Mucosa of descending colon (tissue), 3 donors: ENCODE data around the gene EGFLAM. TPM values are rescaled to one million over a fixed set of nuclear protein-coding genes. Genes with fewer than 3 reads are reported as not detected.

ENCODE experiments used
- ATAC-seq: fragments of 200-7000 bp; cut with Tn5 transposase; one replicate; pipeline ENCODE4 v1.9.1; 2020; ENCODE audit warnings: mild to moderate bottlenecking, moderate library complexity
- DNase-seq, 3 donors: peaks; one replicate each; pipeline ENCODE4 v3.0.0-alpha.2; 2020
- H3K36me3 ChIP-seq: fragments of 200-600 bp; one replicate; pipeline ENCODE4 v1.8.0; 2021; ENCODE audit warnings: low read depth, mild to moderate bottlenecking
- H3K4me1 ChIP-seq: fragments of 200-600 bp; one replicate; pipeline ENCODE4 v1.8.0; 2021; ENCODE audit warnings: low read depth, mild to moderate bottlenecking
- H3K4me3 ChIP-seq: fragments of 200-600 bp; one replicate; pipeline ENCODE4 v1.8.0; 2021; ENCODE audit warnings: mild to moderate bottlenecking
- H3K9me3 ChIP-seq: fragments of 200-600 bp; one replicate; pipeline ENCODE4 v1.8.0; 2021; ENCODE audit warnings: mild to moderate bottlenecking
- intact Hi-C, 2 donors: fragments of 100-400 bp; cut with DNase I in 1 of 2; cut with micrococcal nuclease in 1 of 2; formaldehyde crosslinking; loops; one replicate each; pipeline versions ENCODE4 v1.11.0 to v1.11.1; 2022; cut with DNase I, micrococcal nuclease
- total RNA-seq, 3 donors: library from RNA; stranded (reverse); fragmentation: NEBNext Ultra II Directional in 2 of 3; extraction: Animal tissue kit (Norgen Biotek cat#: 25700) in 2 of 3; gene quantifications; one replicate each; pipeline versions ENCODE4 v1.2.1 to v1.2.4, GENCODE V29; 2021 to 2023
- TF ChIP-seq, protein P1 (sequence below): fragments of 200-600 bp; IDR thresholded peaks from one replicate; pipeline ENCODE4 v1.8.0; 2022; ENCODE audit warnings: antibody characterized with exemption, mild to moderate bottlenecking
- donor health status: DM: no; HTN: no; CAD: no; lungs with moderate emphysema.
- donor health status: DM: no; HTN: no; CAD: no.
- donor health status: DM: no; HTN: yes; CAD: no.

EGFLAM gene
- total RNA-seq, 3 donors from 2014 or later, result 0.46 to 2.1 (median 0.84) TPM

DNA sequence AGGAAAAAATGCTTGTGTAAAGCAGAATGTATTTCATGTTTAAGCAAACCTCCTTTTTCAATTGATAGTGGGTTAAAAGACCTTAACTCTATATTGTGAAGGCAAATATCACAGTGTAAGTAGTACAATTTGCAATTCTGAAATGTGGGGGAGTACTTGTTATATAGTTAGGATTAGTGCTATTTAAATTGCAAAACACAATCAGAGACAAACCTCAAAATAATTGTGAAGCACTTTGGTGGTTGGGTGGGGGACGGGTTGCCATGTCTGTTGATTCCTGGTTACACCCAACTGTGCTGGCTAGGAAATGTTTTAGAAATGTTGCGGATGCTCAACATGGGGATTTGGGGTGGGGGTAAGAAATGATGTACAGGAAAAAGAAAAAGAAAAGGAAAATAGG is 37.4 kb downstream of the EGFLAM start:
- TF ChIP-seq, protein P1, sequence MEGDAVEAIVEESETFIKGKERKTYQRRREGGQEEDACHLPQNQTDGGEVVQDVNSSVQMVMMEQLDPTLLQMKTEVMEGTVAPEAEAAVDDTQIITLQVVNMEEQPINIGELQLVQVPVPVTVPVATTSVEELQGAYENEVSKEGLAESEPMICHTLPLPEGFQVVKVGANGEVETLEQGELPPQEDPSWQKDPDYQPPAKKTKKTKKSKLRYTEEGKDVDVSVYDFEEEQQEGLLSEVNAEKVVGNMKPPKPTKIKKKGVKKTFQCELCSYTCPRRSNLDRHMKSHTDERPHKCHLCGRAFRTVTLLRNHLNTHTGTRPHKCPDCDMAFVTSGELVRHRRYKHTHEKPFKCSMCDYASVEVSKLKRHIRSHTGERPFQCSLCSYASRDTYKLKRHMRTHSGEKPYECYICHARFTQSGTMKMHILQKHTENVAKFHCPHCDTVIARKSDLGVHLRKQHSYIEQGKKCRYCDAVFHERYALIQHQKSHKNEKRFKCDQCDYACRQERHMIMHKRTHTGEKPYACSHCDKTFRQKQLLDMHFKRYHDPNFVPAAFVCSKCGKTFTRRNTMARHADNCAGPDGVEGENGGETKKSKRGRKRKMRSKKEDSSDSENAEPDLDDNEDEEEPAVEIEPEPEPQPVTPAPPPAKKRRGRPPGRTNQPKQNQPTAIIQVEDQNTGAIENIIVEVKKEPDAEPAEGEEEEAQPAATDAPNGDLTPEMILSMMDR, result no peak
- Histone ChIP-seq H3K4me3 (no peak overlapping the region), H3K4me1 (no peaks in the 10 kb centered on the region), H3K9me3 (no peaks in the 10 kb centered on the region), H3K36me3 (no peaks in the 10 kb centered on the region)
- no peak for DNase-seq
- no peak for ATAC-seq
- intact Hi-C loops, result no loop called here

DNA sequence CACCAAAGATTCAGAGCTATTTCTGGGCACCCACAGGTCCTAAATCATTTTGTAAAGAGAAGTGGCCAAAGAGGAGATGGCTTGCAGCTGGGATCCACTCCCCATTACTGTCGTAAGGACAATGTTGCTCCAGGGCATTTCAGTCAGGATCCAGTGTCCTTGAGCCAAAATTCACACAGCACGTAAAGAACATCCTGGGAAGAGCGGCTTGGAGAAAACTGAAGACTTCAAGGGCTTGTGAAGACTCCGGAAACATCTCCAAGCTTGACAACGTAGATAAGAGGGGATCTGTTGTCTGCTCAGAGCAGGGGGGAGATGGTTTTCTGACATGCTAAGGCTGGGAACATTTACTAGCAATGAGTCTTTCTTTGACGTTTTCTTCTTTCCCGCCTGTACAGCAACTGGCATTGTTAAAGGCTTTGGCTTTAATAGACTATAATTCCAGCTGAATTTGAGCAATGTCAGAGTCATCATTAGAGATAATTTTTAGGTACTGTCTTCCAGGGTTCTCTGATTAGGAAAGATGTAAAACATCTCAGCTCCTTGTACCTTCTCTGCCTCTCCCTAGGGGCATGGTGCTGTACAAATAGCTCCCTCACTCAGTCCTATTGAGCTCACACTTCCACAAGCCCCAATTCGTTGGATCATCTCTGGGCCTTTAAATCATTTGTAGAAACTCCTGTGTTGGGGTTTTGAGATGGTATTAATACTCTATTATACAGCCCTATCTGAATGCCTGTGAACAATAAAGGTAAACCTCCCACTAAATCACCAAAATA is 39.7 kb downstream of the EGFLAM start:
- Histone ChIP-seq H3K9me3 (no peaks in the 10 kb centered on the region), H3K36me3 (no peaks in the 10 kb centered on the region), H3K4me3 (no peak overlapping the region), H3K4me1 (no peaks in the 10 kb centered on the region)
- DNase-seq (peak in 1 of 3 donors; percentile 5), ATAC-seq (no peak)
- TF ChIP-seq, protein P1, result no peak
- intact Hi-C loops, result no loop called here

DNA sequence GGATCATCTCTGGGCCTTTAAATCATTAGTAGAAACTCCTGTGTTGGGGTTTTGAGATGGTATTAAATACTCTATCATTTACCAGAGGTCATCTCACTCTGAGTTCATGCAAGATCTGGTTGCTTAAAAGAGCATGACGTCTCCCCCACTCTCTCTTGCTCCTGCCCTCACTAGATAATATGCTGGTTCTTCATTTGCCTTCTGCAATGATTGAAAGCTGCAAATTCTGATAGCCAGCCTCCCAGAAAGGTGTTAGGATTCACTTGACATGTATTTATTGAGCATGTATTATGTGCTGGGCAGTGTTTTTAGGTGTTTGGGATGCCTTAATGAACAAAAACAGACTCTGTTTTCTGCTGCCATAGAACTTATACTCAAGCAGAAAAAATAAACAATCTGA is 41.2 kb downstream of the EGFLAM start:
- Histone ChIP-seq H3K4me3 (no peak overlapping the region), H3K4me1 (no peaks in the 10 kb centered on the region), H3K36me3 (no peaks in the 10 kb centered on the region), H3K9me3 (no peaks in the 10 kb centered on the region)
- TF ChIP-seq, protein P1, result no peak
- intact Hi-C loops, result no loop called here
- ATAC-seq (no peak), DNase-seq (no peak)

DNA sequence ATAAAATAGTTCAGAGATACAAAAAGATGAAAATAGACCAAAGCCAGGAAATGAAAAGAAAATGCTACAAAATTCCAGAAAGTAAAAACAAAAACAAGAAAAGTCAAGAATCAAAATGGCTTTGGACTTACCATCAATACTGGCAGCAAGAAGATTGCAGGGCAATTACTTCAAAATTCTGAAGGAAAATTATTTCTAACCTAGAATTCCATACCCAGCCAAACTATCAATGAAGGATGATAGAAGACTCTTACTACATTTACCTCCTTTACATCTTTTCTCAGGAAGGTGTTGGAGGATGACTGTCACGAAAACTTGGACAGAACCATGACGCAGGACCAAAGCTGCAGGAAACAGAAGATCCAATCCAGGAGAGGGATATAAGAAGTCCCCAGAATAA is 46.8 kb downstream of the EGFLAM start:
- TF ChIP-seq, protein P1, result no peak
- ATAC-seq (no peak), DNase-seq (no peak)
- H3K9me3 ChIP-seq, result peaks cover 11% of the 10 kb centered on the region
- no peaks in the 10 kb centered on the region for H3K36me3 ChIP-seq
- intact Hi-C loops, result no loop called here
- H3K4me1 ChIP-seq, result no peaks in the 10 kb centered on the region
- no peak overlapping the region for H3K4me3 ChIP-seq

DNA sequence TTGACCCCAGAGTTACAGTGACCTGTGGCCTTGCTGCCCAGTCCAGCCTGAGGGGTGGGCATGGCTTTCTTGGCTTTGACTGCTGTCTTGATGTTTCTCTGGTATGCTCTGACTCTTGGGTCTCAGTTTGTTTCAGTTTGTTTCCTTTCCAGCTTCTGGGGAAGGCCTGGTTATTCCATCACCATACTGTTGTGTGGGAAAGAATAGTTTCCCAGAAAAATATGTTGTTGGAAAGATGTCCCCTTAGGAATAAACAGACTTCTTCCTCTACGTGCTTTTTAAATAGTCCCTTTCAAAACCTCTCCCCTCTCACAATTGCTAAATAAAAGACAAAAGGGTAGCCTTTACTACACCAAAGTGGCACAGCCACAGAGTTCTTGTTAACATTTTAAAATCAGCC is 49.5 kb downstream of the EGFLAM start:
- TF ChIP-seq, protein P1, result no peak
- no peak overlapping the region for H3K4me3 ChIP-seq
- DNase-seq (no peak), ATAC-seq (no peak)
- no peaks in the 10 kb centered on the region for H3K36me3 ChIP-seq
- H3K4me1 ChIP-seq, result no peaks in the 10 kb centered on the region
- intact Hi-C loops, result no loop called here
- H3K9me3 ChIP-seq, result peaks cover 11% of the 10 kb centered on the region
